Effector memory CD4-positive, alpha-beta T cell (primary cell): ENCODE measurements around the gene C1QTNF1.
"Not testable (repeated sequence)": the region's sequence is repeated elsewhere in the genome, so short reads cannot be mapped to it uniquely, and the experiment has no call there.

Experiments used
- DNase-seq, 3 donors: peaks; one replicate each; pipeline ENCODE4 v3.0.0-alpha.2; 2020
- H3K27ac ChIP-seq: 2 replicates; pipeline ENCODE4 v1.7.0; 2013; ENCODE audit warnings: mild to moderate bottlenecking, low read length, moderate library complexity; ENCODE audit not compliant: insufficient read depth, poor library complexity, severe bottlenecking
- H3K27me3 ChIP-seq: replicated peaks from 2 replicates; pipeline ENCODE4 v1.7.0; 2013; ENCODE audit warnings: mild to moderate bottlenecking, low read length; ENCODE audit not compliant: insufficient read depth, control insufficient read depth, poor library complexity, severe bottlenecking
- H3K36me3 ChIP-seq: 2 replicates; pipeline ENCODE4 v1.7.0; 2013; ENCODE audit warnings: mild to moderate bottlenecking, low read length, moderate library complexity; ENCODE audit not compliant: control insufficient read depth, insufficient read depth
- H3K4me1 ChIP-seq: 2 replicates; pipeline ENCODE4 v1.7.0; 2013; ENCODE audit warnings: low read length, mild to moderate bottlenecking; ENCODE audit not compliant: control insufficient read depth, insufficient read depth, poor library complexity, severe bottlenecking
- H3K4me3 ChIP-seq: 2 replicates; pipeline ENCODE4 v1.7.0; 2013; ENCODE audit warnings: low read length, low read depth, mild to moderate bottlenecking; ENCODE audit not compliant: insufficient read depth, poor library complexity, severe bottlenecking
- H3K9me3 ChIP-seq: 2 replicates; pipeline ENCODE4 v1.7.0; 2013; ENCODE audit warnings: mild to moderate bottlenecking, low read length, moderate library complexity; ENCODE audit not compliant: control insufficient read depth

Gene C1QTNF1

DNA sequence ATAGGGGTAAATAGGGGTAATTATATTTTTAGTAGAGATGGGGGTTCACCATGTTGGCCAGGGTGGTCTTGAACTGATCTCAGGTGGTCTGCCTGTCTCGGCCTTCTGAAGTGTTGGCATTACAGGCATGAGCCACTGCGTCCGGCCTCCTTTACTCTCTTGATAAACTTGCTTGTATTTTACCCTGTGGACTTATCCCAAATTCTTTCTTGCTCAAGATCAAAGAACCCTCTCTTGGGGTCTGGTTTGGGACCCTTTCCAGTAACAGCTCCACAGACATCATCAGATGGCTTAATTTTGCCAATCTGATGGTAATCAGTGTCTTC, 5.6 kb upstream of the C1QTNF1 start:
- H3K27ac ChIP-seq, result no peak overlapping the region
- no peaks in the 10 kb centered on the region for H3K36me3 ChIP-seq
- no peaks in the 10 kb centered on the region for H3K27me3 ChIP-seq
- DNase-seq, result no peak
- no peak overlapping the region for H3K4me3 ChIP-seq
- H3K9me3 ChIP-seq, result no peaks in the 10 kb centered on the region
- no peaks in the 10 kb centered on the region for H3K4me1 ChIP-seq

- Histone ChIP-seq H3K4me3 (no peak overlapping the region), H3K27ac (no peak overlapping the region), H3K9me3 (no peaks in the 10 kb centered on the region), H3K4me1 (peaks cover 6% of the 10 kb centered on the region), H3K36me3 (no peaks in the 10 kb centered on the region), H3K27me3 (no peaks in the 10 kb centered on the region)
- DNase-seq, result no peak
These were observed 4.7 kb upstream of the C1QTNF1 start for GRCh38 chr17:79019261-79019631.

- peak in 2 of 3 donors; percentile 20 to 31 for DNase-seq
- Histone ChIP-seq H3K27me3 (no peaks in the 10 kb centered on the region), H3K4me3 (no peak overlapping the region), H3K27ac (no peak overlapping the region), H3K36me3 (no peaks in the 10 kb centered on the region), H3K9me3 (no peaks in the 10 kb centered on the region), H3K4me1 (peaks cover 12% of the 10 kb centered on the region)
These were observed 4.1 kb upstream of the C1QTNF1 start for GRCh38 chr17:79019632-79020584.

- no peak for DNase-seq
- Histone ChIP-seq H3K4me3 (no peak overlapping the region), H3K36me3 (no peaks in the 10 kb centered on the region), H3K9me3 (no peaks in the 10 kb centered on the region), H3K27me3 (no peaks in the 10 kb centered on the region), H3K4me1 (peaks cover 13% of the 10 kb centered on the region), H3K27ac (no peak overlapping the region)
These were observed 3.2 kb upstream of the C1QTNF1 start for GRCh38 chr17:79020631-79021301.

GRCh38 chr17:79021929-79022328, 2.0 kb upstream of the C1QTNF1 start:
- H3K27ac ChIP-seq, H3K27me3 ChIP-seq, DNase-seq, H3K36me3 ChIP-seq, H3K4me3 ChIP-seq, H3K9me3 ChIP-seq: not testable (repeated sequence)
- H3K4me1 ChIP-seq, result peaks cover 13% of the 10 kb centered on the region

DNA sequence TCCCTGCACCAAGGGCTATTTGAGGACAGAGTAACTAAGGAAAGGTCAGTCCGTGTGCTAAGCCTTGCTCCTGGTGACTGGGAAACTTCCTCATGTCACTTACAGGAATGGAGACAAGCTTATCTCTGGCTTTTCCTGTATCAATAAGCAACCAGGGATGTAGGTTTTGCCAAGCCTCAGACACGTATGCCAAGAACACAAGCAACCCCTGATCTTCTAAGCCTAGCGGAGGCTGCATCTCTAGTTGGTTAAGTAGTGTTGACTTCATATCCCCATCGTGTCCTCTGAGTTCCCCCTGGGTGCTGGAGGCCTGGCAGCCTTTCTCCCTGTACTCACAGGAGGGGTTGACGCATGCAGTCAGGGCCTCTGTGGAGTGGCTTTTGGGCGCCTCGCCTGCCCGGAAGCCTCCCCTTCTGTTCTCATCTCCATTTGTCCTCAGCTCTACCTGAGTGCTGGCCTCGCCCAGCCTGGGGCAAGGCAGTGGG, 1.4 kb upstream of the C1QTNF1 start:
- H3K4me3 ChIP-seq, result no peak overlapping the region
- H3K27me3 ChIP-seq, result peaks cover 6% of the 10 kb centered on the region
- peaks cover 13% of the 10 kb centered on the region for H3K4me1 ChIP-seq
- DNase-seq, result no peak
- H3K27ac ChIP-seq, result no peak overlapping the region
- no peaks in the 10 kb centered on the region for H3K9me3 ChIP-seq
- H3K36me3 ChIP-seq, result no peaks in the 10 kb centered on the region

GRCh38 chr17:79023180-79023705, 726 bp upstream of the C1QTNF1 start:
- Histone ChIP-seq H3K27ac (no peak overlapping the region), H3K4me3 (peak overlapping the region; percentile 67), H3K9me3 (no peaks in the 10 kb centered on the region), H3K27me3 (peaks cover 10% of the 10 kb centered on the region), H3K4me1 (peaks cover 13% of the 10 kb centered on the region), H3K36me3 (no peaks in the 10 kb centered on the region)
- DNase-seq, result no peak

DNA sequence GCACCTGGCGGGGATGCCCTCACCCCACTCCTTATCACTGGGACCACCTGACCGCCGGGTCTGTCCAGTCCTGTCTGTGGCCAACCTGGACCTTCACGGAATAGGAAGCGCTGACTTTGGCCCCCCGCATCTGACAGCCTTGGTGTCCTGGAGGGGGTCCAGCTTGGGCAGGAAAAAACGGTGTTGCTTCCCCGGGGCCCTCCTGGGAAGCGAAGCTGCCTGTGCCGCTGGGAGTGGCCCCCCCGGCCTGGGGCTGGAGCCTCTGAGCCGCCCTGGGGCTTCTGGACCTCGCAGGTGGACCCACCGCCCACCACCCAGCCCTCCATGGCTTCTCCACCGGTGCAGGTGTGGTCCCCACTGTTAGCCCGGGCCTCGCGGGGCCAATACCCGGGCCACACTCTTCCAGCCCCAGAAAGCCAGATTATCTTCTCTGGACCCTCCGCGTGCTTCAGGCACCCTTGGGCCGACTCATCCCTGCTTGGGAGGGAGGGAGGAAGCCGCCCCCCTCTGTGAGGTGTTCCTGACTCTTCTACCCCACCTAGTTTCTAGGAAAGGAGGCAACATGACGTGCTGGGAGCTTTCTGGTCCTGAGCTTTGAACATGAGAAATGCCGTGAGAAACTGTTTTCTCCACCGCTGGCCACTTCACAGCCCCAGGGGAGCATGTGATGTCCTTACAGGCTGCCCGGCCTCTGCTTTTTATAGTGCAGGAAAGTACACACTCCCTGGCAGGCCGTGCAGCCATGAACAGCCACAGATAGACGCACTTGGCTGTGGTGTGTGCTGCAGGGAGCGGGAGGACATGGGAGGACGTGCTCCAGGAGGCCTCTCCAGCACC, 1.1 kb downstream of the C1QTNF1 start:
- Histone ChIP-seq H3K4me1 (peaks cover 13% of the 10 kb centered on the region), H3K9me3 (no peaks in the 10 kb centered on the region), H3K36me3 (no peaks in the 10 kb centered on the region), H3K27me3 (peaks cover 10% of the 10 kb centered on the region), H3K27ac (no peak overlapping the region), H3K4me3 (peak overlapping the region; percentile 67)
- DNase-seq, result no peak

GRCh38 chr17:79026376-79027273, 2.7 kb downstream of the C1QTNF1 start:
- DNase-seq, result no peak
- H3K4me3 ChIP-seq, result no peak overlapping the region
- no peak overlapping the region for H3K27ac ChIP-seq
- no peaks in the 10 kb centered on the region for H3K9me3 ChIP-seq
- H3K27me3 ChIP-seq, result peaks cover 10% of the 10 kb centered on the region
- no peaks in the 10 kb centered on the region for H3K36me3 ChIP-seq
- H3K4me1 ChIP-seq, result peaks cover 13% of the 10 kb centered on the region
